Activated T-cell treated with anti-CD3 and anti-CD28 coated beads for 4 hours (primary cell): ENCODE results near the gene CDC42BPG.

Experiments
- DNase-seq: peaks from one replicate; pipeline ENCODE4 v3.0.0-alpha.2; 2020

Gene CDC42BPG

GRCh38 chr11:64844330-64845128, at the start of gene CDC42BPG:
TSS of gene CDC42BPG (minus strand) at chr11:64844653. CDS start at chr11:64844569, 84 bp downstream.
- DNase-seq = no peak

GRCh38 chr11:64893194-64894069, 49.0 kb upstream of the CDC42BPG start:
- no peak for DNase-seq

GRCh38 chr11:64892838-64893193, 48.4 kb upstream of the CDC42BPG start:
- no peak for DNase-seq

GRCh38 chr11:64892411-64892831, 48.0 kb upstream of the CDC42BPG start:
- DNase-seq = no peak

GRCh38 chr11:64891880-64892279, 47.4 kb upstream of the CDC42BPG start:
- DNase-seq = no peak

GRCh38 chr11:64891215-64891848, 46.9 kb upstream of the CDC42BPG start:
- DNase-seq = no peak

- no peak for DNase-seq
Observed at GRCh38 chr11:64890522-64890939, 46.1 kb upstream of the CDC42BPG start.

- DNase-seq = no peak
Observed at GRCh38 chr11:64888729-64889511, 44.5 kb upstream of the CDC42BPG start.

- no peak for DNase-seq
Observed at GRCh38 chr11:64888406-64888728, 43.9 kb upstream of the CDC42BPG start.

- peak; percentile 77 for DNase-seq
Observed at GRCh38 chr11:64887757-64888405, 43.4 kb upstream of the CDC42BPG start.

- no peak for DNase-seq
Observed at GRCh38 chr11:64887234-64887756, 42.8 kb upstream of the CDC42BPG start.

GRCh38 chr11:64885367-64886286, 41.2 kb upstream of the CDC42BPG start:
- no peak for DNase-seq

GRCh38 chr11:64884019-64884418, 39.6 kb upstream of the CDC42BPG start:
- DNase-seq = no peak

- no peak for DNase-seq
Observed at GRCh38 chr11:64883575-64883974, 39.1 kb upstream of the CDC42BPG start.

- no peak for DNase-seq
Observed at GRCh38 chr11:64882243-64882642, 37.8 kb upstream of the CDC42BPG start.

GRCh38 chr11:64881476-64881875, 37.0 kb upstream of the CDC42BPG start:
- DNase-seq = no peak

- no peak for DNase-seq
Observed at GRCh38 chr11:64880240-64881001, 36.0 kb upstream of the CDC42BPG start.

GRCh38 chr11:64879244-64879900, 34.9 kb upstream of the CDC42BPG start:
- DNase-seq = no peak

GRCh38 chr11:64878494-64879243, 34.2 kb upstream of the CDC42BPG start, which contains the start of gene EHD1:
TSS of gene EHD1 (minus strand) at chr11:64878621. CDS start at chr11:64878464, 157 bp downstream.
- DNase-seq = peak; percentile 100
